OCI-LY7 (cell line): ENCODE data around the gene ICAM1. TPM values are rescaled to one million over a fixed set of nuclear protein-coding genes. Genes with fewer than 3 reads are reported as not detected.
A peak's percentile ranks its signal among the peaks of the same experiment; 100 is the strongest.

Experiments used
- BruUV-seq: library from RNA; stranded (reverse); fragments of 400-500 nt; replicated peaks from 2 replicates; lab custom pipeline; 2021; lab: Mats Ljungman, UMichigan
- CTCF ChIA-PET: fragments of 300-600 bp; sonication (Branson Sonifier 250); formaldehyde crosslinking; loops from one replicate; lab custom pipeline; 2022; ENCODE audit warnings: antibody characterized with exemption; ENCODE audit not compliant: unreplicated experiment; lab: Charles Lee
- POLR2A ChIA-PET: fragments of 300-600 bp; sonication (Branson Sonifier 250); formaldehyde crosslinking; loops from one replicate; lab custom pipeline; 2022; ENCODE audit warnings: antibody characterized with exemption; lab: Charles Lee
- DNase-seq: peaks from one replicate; pipeline ENCODE4 v3.0.0-alpha.2; 2015; ENCODE audit warnings: low spot score
- H2AFZ ChIP-seq: fragments of 200-600 bp; sonication (generic), shearing (Covaris generic); 2 replicates; pipeline ENCODE4 v1.6.1; 2014; ENCODE audit warnings: mild to moderate bottlenecking, antibody characterized with exemption, low read length, moderate library complexity
- H3K27ac ChIP-seq: fragments of 200-600 bp; sonication (generic); 2 replicates; pipeline ENCODE4 v1.5.1; 2014; ENCODE audit warnings: mixed run types, low read depth, mild to moderate bottlenecking, moderate library complexity, low read length, inconsistent platforms; ENCODE audit not compliant: poor library complexity, severe bottlenecking
- H3K36me3 ChIP-seq: fragments of 200-600 bp; sonication (generic); 2 replicates; pipeline ENCODE4 v1.6.1; 2014; ENCODE audit warnings: mild to moderate bottlenecking, antibody characterized with exemption, low read length, moderate library complexity, mixed read lengths; ENCODE audit not compliant: insufficient read depth
- H3K4me1 ChIP-seq: fragments of 200-600 bp; sonication (generic); 2 replicates; pipeline ENCODE4 v1.5.1; 2014; ENCODE audit warnings: mild to moderate bottlenecking, low read length; ENCODE audit not compliant: insufficient read depth, poor library complexity, severe bottlenecking
- H3K4me2 ChIP-seq: fragments of 200-600 bp; sonication (generic); 2 replicates; pipeline ENCODE4 v1.6.1; 2014; ENCODE audit warnings: mild to moderate bottlenecking, low read length
- H3K4me3 ChIP-seq: fragments of 200-600 bp; sonication (generic); 2 replicates; pipeline ENCODE4 v1.5.1; 2014; ENCODE audit warnings: mild to moderate bottlenecking, low read depth, low read length; ENCODE audit not compliant: poor library complexity, severe bottlenecking
- H3K79me2 ChIP-seq: fragments of 200-600 bp; sonication (generic); 2 replicates; pipeline ENCODE4 v1.6.1; 2016; ENCODE audit warnings: low read depth, mild to moderate bottlenecking, low read length, moderate library complexity, mixed read lengths; ENCODE audit not compliant: insufficient read depth
- H3K9me2 ChIP-seq: fragments of 200-600 bp; sonication (generic); 2 replicates; pipeline ENCODE4 v1.6.1; 2016; ENCODE audit warnings: mild to moderate bottlenecking, low read length, mixed read lengths; ENCODE audit not compliant: insufficient read depth
- H3K9me3 ChIP-seq: fragments of 200-600 bp; sonication (generic); 2 replicates; pipeline ENCODE4 v1.6.1; 2014; ENCODE audit warnings: mild to moderate bottlenecking, mixed run types, low read length, mixed read lengths
- H4K20me1 ChIP-seq: fragments of 200-600 bp; sonication (generic); 2 replicates; pipeline ENCODE4 v1.6.1; 2014; ENCODE audit warnings: mild to moderate bottlenecking, antibody characterized with exemption, low read length, moderate library complexity, mixed read lengths; ENCODE audit not compliant: insufficient read depth
- CTCF ChIP-seq: fragments of 200-600 bp; sonication (generic); conservative IDR thresholded peaks from 2 replicates; pipeline ENCODE4 v1.5.1; 2014; ENCODE audit warnings: mild to moderate bottlenecking, antibody characterized with exemption, low read length, moderate library complexity, mixed read lengths
- EZH2phosphoT487 ChIP-seq: fragments of 200-600 bp; sonication (generic); IDR thresholded peaks from 2 replicates; pipeline ENCODE4 v1.6.1; 2018; ENCODE audit warnings: low read depth, borderline replicate concordance, mild to moderate bottlenecking, mixed run types, antibody characterized with exemption, low read length, moderate library complexity, mixed read lengths
- intact Hi-C: fragments of 100-400 bp; cut with micrococcal nuclease; formaldehyde crosslinking; loops from one replicate; pipeline ENCODE4 v1.10.0; 2022; ENCODE audit not compliant: unreplicated experiment
- total RNA-seq, 2 experiments: library from RNA; depleted of rRNA in 1 of 2; stranded (reverse); fragments of >200 nt in 1 of 2; shearing (Covaris generic) in 1 of 2; gene quantifications; 2 replicates each; pipeline ENCODE4 v1.2.3, GENCODE V29; 2014 to 2022

Gene ICAM1
- total RNA-seq, 2 experiments from 2014 or later, result 12.0 to 13.4 TPM

- ChIA-PET POLR2A (no interaction called here), CTCF (no interaction called here)
- H3K4me1 ChIP-seq, result peaks cover 27% of the 10 kb centered on the region
- no peaks in the 10 kb centered on the region for H3K9me3 ChIP-seq
- no peak for DNase-seq
- H3K9me2 ChIP-seq, result no peaks in the 10 kb centered on the region
- no peaks in the 10 kb centered on the region for H4K20me1 ChIP-seq
- H3K4me3 ChIP-seq, result no peak overlapping the region
- no peaks in the 10 kb centered on the region for H3K79me2 ChIP-seq
- intact Hi-C loops, result no loop called here
- no peak overlapping the region for H3K27ac ChIP-seq
- H3K4me2 ChIP-seq, result peak overlapping the region; percentile 32; the same call in 1 of the 2 replicates
- no TSS peak for BruUV-seq
- no peak overlapping the region for H2AFZ ChIP-seq
- TF ChIP-seq EZH2phosphoT487 (no peak), CTCF (no peak)
- no peaks in the 10 kb centered on the region for H3K36me3 ChIP-seq
These were observed 25.1 kb downstream of the ICAM1 start for GRCh38 chr19:10295847-10296591.

DNA sequence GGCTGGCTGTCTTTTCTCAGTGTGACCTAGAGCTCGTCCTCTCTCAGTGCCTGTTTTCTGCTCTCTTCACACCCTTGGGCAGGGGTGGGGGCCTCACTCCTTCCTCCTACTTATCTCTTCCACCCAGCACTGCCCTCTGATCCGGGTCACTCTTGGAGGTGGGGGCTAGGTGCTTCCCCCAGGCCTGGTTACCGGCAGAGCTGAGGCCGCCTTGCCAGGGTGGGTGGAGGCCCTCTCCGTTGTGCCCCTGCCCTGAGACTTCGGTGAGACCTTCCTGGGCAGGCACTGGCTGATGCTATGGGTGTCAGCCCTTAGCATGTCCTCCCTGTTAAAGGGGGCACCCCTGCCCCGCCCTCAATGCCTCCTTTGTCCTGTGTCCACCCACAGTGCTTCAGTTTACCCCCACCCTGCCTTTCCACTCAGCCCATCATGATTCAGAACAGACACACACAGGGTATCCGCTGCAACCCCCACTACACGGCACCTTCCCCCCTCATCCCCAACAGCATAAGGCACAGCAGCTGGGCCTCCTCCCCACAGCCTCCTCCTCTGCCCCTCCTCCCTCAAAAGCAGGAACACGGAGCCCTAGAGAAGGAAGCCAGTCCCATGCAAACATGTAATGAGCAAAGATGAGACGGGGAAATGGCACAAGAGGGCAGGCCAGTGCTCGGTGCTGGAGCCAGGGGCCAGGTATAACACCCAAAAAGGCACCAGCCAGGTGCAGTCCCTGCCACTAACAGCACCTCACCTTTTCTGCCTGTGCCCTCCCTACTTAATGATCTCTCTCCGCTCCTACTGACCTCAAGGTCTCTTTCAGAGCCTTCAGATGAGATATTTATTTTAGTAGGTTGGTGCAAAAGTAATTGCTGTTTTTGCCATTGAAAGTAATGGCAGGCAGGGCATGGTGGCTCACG is 28.9 kb downstream of the ICAM1 start:
- intact Hi-C loops, result no loop called here
- ChIA-PET POLR2A (no interaction called here), CTCF (no interaction called here)

More for the DNA sequence above, 28.9 kb downstream of the ICAM1 start:
- Histone ChIP-seq H3K79me2 (no peaks in the 10 kb centered on the region), H4K20me1 (no peaks in the 10 kb centered on the region), H3K27ac (no peak overlapping the region), H3K4me1 (peaks cover 9% of the 10 kb centered on the region), H3K36me3 (no peaks in the 10 kb centered on the region; the same call in 1 of the 2 replicates), H3K4me3 (no peak overlapping the region), H3K9me2 (no peaks in the 10 kb centered on the region), H3K4me2 (no peak overlapping the region), H3K9me3 (no peaks in the 10 kb centered on the region), H2AFZ (no peak overlapping the region; the same call in 1 of the 2 replicates)
- DNase-seq, result no peak
- TF ChIP-seq EZH2phosphoT487 (no peak), CTCF (no peak)
- no TSS peak for BruUV-seq
